ENCODE results near the gene MMAA.
"Not testable (repeated sequence)": the region's sequence is repeated elsewhere in the genome, so short reads cannot be mapped to it uniquely, and the experiment has no call there.

MMAA gene

DNA sequence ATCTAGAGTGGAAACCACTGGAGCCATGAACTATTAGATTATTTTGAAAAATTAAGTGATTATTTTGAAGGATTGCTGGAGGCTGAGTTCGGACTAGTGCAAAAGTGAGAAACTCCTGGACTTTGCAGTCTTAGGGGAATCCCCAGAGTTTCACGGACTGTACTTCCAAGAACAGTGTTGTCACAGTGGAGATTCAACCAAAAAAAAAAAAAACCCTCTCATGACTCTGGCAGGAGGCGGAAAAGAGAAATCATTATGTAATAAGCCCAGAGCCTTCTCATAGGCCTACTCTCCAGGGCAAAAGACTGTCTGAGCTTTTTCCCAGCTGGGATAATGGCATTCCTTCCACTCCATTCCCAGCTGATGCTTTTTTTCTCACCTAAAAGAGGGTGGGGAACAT lies 44.0 kb downstream of the MMAA start:
- Mint-ChIP-seq H3K27ac (no peak overlapping the region), H3K36me3 (peaks cover 15% of the 10 kb centered on the region), H3K9me3 (peaks cover 10% of the 10 kb centered on the region), H3K27me3 (no peaks in the 10 kb centered on the region), H3K4me1 (no peaks in the 10 kb centered on the region), H3K4me3 (no peak overlapping the region)
- DNase-seq = no peak
- CTCF ChIA-PET = no interaction called here

DNA sequence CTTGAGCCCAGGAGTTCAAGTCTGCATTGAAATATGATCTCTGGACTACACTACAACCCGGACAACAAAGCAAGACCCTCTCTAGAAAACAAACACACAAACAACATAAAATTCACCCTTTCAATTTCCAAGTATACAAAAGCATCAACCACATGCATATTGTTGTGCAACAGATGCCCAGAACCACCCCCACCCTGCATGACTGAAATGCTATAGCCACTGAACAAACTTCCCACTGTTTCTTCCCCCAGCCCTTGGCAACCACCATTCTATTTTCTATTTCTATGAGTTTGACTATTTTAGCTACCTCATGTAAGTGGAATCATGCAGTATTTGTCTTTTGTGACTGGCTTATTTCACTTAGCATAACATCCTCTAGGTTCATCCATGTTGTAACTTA lies 46.6 kb downstream of the MMAA start:
- H3K9me3 Mint-ChIP-seq = peaks cover 9% of the 10 kb centered on the region
- H3K27ac Mint-ChIP-seq = no peak overlapping the region
- H3K27me3 Mint-ChIP-seq = no peaks in the 10 kb centered on the region
- peaks cover 2% of the 10 kb centered on the region for H3K36me3 Mint-ChIP-seq
- CTCF ChIA-PET = no interaction called here
- DNase-seq = no peak
- no peaks in the 10 kb centered on the region for H3K4me1 Mint-ChIP-seq
- no peak overlapping the region for H3K4me3 Mint-ChIP-seq

DNA sequence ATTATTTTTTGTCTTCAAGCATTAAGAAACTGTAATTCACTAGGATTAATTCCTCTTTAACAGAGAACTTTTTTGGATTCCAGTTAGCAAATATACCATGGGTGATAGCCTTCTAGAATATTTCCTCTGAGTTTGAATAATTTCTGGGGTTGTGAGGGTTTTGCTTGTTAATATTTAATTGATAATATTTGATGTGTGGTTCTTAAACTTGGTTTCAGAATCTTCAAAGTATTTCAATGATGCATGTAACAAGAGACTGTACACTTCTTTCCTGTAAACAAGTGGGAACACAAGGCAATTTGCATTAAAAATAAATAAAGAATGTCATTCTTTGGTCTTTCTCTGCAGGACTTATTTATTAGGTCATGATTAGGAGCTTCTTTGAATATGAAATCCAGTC lies 51.2 kb downstream of the MMAA start:
- no peak overlapping the region for H3K27ac Mint-ChIP-seq
- no peaks in the 10 kb centered on the region for H3K4me1 Mint-ChIP-seq
- CTCF ChIA-PET = no interaction called here
- H3K27me3 Mint-ChIP-seq = no peaks in the 10 kb centered on the region
- no peak overlapping the region for H3K4me3 Mint-ChIP-seq
- no peak for DNase-seq
- H3K36me3 Mint-ChIP-seq = no peaks in the 10 kb centered on the region
- peaks cover 4% of the 10 kb centered on the region for H3K9me3 Mint-ChIP-seq

DNA sequence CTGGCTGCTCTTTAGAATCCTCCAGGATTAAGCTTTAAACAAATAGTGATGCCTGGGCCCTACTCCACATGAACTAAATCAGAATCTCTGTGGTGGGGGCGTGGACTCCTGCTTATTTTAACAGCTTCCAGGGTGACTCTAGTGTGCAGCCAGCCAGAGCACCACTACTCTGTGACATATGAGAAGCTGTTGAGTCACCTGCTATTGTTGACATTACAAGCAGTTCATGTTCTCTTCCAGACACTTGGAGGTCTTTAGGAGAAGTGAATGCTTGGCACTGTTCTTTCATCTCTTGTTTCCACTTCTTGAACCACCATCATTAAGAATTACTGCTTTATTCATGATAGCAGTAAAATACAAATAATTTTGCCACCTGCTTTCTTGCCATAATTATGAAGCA lies 60.3 kb downstream of the MMAA start:
- CTCF ChIA-PET = no interaction called here
- Mint-ChIP-seq H3K27me3 (peaks cover 8% of the 10 kb centered on the region), H3K36me3 (no peaks in the 10 kb centered on the region), H3K4me1 (no peaks in the 10 kb centered on the region), H3K27ac (no peak overlapping the region), H3K4me3 (no peak overlapping the region), H3K9me3 (no peaks in the 10 kb centered on the region)
- no peak for DNase-seq

DNA sequence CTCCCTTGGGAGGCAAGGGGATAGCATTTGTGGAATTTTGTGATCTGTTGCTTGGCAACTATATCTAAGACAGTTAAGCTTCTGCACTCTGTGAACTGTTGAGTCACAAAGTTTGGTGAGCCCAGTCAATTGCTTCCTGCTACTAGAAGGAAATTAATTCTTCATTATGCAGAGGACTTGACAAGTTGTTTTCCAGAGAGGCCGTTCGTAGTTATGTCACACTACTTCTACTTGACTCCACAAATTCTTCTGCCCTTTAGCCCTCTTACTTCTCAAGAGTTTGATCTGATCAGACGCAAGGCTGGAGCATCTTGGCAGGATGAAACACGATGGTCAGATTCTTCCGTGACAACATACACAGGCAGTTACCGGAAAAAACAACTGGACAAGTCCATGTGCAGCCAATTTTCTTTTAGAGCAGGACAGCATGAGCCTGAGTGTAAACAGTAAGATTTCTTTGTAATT lies 60.8 kb downstream of the MMAA start, which contains the start of gene C4orf51:
Gene C4orf51 (plus strand): TSS at position 156 of the 465 bp plus-strand sequence. CDS start 58 bp downstream, at position 214.
- DNase-seq = no peak
- no peak within 1 kb of the TSS for H3K27ac Mint-ChIP-seq
- peaks cover 8% of the 10 kb centered on the region for H3K27me3 Mint-ChIP-seq
- H3K4me3 Mint-ChIP-seq = no peak within 1 kb of the TSS
- H3K4me1 Mint-ChIP-seq = no peaks in the 10 kb centered on the region
- CTCF ChIA-PET = no interaction called here
- H3K9me3 Mint-ChIP-seq = no peaks in the 10 kb centered on the region
- no peaks in the 10 kb centered on the region for H3K36me3 Mint-ChIP-seq

DNA sequence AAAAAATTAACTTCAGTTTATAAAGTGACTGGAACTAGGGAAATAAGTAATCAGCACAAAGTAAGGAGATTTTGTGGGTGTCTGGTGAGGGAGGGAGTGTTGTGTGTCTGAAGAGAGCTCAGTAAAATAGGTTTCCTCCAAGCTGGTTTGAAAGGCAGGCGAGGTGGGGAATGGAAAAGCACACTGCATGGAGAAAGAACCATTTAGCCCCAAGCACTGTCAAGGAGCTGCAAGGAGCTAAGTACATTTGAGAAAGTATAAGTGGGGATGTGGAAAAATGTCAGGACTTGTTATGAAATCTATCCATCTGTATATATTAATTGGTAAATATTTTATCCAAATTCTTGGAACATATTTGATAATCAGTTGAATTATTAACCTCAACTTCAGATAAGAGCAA lies 61.7 kb downstream of the MMAA start:
- H3K27me3 Mint-ChIP-seq = peaks cover 8% of the 10 kb centered on the region
- H3K27ac Mint-ChIP-seq = no peak overlapping the region
- no peak for DNase-seq
- H3K36me3 Mint-ChIP-seq = no peaks in the 10 kb centered on the region
- H3K4me1 Mint-ChIP-seq = no peaks in the 10 kb centered on the region
- no peak overlapping the region for H3K4me3 Mint-ChIP-seq
- CTCF ChIA-PET = no interaction called here
- H3K9me3 Mint-ChIP-seq = no peaks in the 10 kb centered on the region

DNA sequence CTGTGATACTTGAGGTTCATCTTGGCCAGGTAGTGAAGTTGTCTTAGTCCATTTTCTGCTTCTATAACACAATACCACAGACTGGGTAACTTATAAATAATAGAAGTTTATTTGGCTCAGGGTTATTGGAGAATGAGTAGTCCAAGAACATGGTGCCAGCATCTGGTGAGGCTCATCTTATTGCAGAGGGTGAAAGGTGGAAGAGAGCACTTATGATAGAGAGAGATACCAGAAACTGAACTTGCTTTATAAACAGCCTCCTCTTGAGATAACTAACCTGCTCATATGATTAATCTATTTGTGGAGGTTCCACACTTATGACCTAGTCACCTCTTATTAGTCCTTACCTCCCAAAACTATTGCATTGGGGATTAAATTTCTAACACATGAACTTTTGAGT lies 62.3 kb downstream of the MMAA start:
- peaks cover 8% of the 10 kb centered on the region for H3K27me3 Mint-ChIP-seq
- no peaks in the 10 kb centered on the region for H3K9me3 Mint-ChIP-seq
- CTCF ChIA-PET = no interaction called here
- H3K4me3 Mint-ChIP-seq = no peak overlapping the region
- H3K4me1 Mint-ChIP-seq = no peaks in the 10 kb centered on the region
- H3K27ac Mint-ChIP-seq = no peak overlapping the region
- H3K36me3 Mint-ChIP-seq = no peaks in the 10 kb centered on the region
- no peak for DNase-seq

DNA sequence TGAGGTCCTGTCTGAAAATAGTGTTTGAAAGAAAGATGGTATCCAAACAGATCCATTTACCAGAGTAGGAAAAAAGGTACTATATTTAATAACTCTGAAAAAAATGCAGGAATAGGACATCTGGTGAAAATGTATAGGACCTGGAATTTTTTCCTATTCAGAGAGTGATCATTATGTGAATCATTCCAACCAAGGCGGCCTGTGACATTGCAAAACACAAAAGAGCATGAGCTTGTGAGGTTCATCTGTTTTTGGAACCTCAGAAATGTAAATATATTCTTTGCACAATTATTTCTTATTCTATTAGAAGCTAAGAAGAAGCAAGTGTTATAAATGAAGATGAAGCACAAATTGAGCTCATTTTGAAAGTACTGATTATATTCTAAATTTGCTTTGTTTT lies 62.8 kb downstream of the MMAA start:
- no peaks in the 10 kb centered on the region for H3K4me1 Mint-ChIP-seq
- CTCF ChIA-PET = interaction anchor here (0.6 kb wide), 1 partner anchor 310 kb away, joined by 4 read pairs; no protein-coding TSS in a partner anchor
- H3K9me3 Mint-ChIP-seq = no peaks in the 10 kb centered on the region
- no peaks in the 10 kb centered on the region for H3K36me3 Mint-ChIP-seq
- no peak overlapping the region for H3K27ac Mint-ChIP-seq
- peaks cover 10% of the 10 kb centered on the region for H3K27me3 Mint-ChIP-seq
- DNase-seq = no peak
- no peak overlapping the region for H3K4me3 Mint-ChIP-seq

DNA sequence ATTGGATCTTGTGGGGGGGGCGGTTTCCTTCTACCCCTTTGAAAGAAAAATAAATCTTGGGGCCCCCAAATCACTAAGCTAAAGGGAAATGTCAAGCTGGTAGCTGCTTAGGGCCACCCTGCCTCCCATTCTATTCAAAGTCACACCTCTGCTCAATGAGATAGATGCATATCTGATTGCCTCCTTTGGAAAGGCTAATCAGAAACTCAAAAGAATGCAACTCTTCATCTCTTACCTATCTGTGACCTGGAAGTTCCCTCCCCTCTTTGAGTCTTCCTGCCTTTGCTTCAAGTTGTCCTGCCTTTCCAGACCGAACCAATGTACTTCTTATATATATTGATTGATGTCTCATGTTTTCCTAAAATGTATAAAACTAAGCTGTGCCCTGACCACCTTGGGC lies 67.8 kb downstream of the MMAA start:
- Mint-ChIP-seq H3K27me3 (peaks cover 4% of the 10 kb centered on the region), H3K36me3 (no peaks in the 10 kb centered on the region), H3K9me3 (peaks cover 8% of the 10 kb centered on the region), H3K4me3 (no peak overlapping the region), H3K4me1 (no peaks in the 10 kb centered on the region), H3K27ac (no peak overlapping the region)
- no peak for DNase-seq
- CTCF ChIA-PET = no interaction called here

DNA sequence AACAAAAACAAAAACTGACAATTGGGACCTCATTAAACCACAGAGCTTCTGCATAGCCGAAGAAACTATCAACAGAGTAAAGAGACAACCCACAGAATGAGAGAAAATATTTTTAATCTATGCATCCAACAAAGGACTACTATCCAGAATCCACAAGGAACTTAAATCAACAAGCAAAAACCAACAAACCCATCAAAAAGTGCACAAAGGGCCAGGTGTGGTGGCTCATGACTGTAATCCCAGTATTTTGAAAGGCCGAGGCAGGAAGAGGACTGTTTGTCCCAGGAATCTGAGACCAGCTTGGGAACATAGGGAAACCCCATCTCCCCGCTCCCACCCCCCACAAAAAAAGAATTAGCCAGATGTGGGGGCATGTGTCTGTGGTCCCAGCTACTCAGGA lies 71.4 kb downstream of the MMAA start:
- peaks cover 4% of the 10 kb centered on the region for H3K27me3 Mint-ChIP-seq
- H3K4me3 Mint-ChIP-seq = no peak overlapping the region
- no peak for DNase-seq
- H3K9me3 Mint-ChIP-seq = peaks cover 10% of the 10 kb centered on the region
- H3K4me1 Mint-ChIP-seq = no peaks in the 10 kb centered on the region
- CTCF ChIA-PET = no interaction called here
- H3K36me3 Mint-ChIP-seq = no peaks in the 10 kb centered on the region
- no peak overlapping the region for H3K27ac Mint-ChIP-seq

DNA sequence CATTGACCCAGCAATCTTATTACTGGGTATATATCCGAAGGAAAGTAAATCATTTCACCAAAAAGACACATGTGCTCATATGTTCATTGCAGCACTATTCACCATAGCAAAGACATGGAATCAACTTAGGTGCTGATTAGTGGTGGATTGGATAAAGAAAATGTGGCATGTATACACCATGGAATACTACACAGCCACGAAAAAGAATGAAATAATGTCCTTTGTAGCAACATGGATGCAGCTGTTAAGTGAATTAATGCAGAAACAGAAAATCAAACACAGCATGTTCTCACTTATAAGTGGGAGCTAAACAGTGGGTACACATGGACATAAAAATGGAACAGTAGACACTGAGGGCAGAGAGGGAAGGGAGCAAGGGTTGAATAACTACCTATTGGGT lies 72.2 kb downstream of the MMAA start:
- H3K27ac Mint-ChIP-seq, H3K4me3 Mint-ChIP-seq, H3K27me3 Mint-ChIP-seq, H3K36me3 Mint-ChIP-seq, H3K4me1 Mint-ChIP-seq, CTCF ChIA-PET, DNase-seq: not testable (repeated sequence)
- H3K9me3 Mint-ChIP-seq = peaks cover 10% of the 10 kb centered on the region

DNA sequence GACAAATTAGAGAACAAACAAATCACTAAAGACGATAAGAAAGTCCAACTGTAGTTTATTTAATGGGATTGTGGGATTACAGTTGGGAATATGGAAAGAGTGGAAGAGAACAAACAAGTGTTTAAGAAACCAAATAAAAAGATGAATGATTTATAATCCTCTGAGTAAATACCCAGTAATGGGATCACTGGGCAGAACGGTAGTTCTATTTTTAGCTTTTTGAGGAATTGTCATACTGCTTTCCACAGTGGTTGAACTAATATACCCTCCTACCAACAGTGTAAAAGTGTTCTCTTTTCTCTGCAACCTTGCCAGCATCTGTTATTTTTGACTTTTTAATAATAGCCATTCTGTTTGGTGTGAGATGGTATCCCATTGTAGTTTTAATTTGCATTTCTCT lies 75.7 kb downstream of the MMAA start:
- Mint-ChIP-seq H3K36me3 (no peaks in the 10 kb centered on the region), H3K9me3 (peaks cover 10% of the 10 kb centered on the region), H3K27ac (no peak overlapping the region), H3K4me1 (no peaks in the 10 kb centered on the region), H3K27me3 (peaks cover 4% of the 10 kb centered on the region), H3K4me3 (no peak overlapping the region)
- no peak for DNase-seq
- CTCF ChIA-PET = interaction anchor here (0.6 kb wide), 1 partner anchor 148 kb away, joined by 3 read pairs; no protein-coding TSS in a partner anchor

DNA sequence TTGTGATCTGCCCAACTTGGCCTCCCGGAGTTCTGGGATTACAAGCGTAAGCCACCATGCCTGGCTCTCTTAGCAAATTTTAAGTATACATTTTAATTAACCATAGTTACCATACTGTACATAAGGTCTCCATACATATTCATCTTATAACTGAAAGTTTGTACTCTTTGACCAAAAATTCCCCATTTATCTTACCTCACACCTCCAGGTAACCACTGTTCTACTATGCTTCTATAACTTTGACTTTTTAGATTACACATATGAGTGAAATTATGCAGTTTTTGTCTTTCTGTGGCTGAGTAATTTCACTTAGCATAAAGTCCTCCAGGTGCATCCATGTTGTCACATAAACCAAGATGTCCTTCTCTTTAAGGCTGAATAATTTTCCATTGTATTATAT lies 78.1 kb downstream of the MMAA start:
- no peak for DNase-seq
- Mint-ChIP-seq H3K9me3 (peaks cover 2% of the 10 kb centered on the region), H3K27me3 (peaks cover 4% of the 10 kb centered on the region), H3K4me1 (no peaks in the 10 kb centered on the region), H3K27ac (no peak overlapping the region), H3K4me3 (no peak overlapping the region), H3K36me3 (no peaks in the 10 kb centered on the region)
- CTCF ChIA-PET = no interaction called here

DNA sequence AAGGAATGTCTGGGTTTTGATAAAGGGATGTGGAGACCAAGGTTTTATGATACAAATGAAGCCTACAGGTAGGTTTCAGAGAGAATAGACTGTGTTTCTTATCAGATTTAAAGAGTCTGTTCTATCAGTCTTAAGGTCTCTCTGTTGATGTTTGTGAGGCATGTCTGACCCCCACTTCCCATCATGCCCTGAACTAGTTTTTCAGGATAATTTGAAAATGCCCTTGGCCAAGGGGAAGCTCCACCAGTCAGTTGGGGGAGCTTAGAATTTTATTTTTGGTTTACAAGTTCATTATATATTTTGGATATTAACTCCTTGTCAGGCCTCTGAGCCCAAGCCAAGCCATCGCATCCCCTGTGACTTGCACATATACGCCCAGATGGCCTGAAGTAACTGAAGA lies 79.3 kb downstream of the MMAA start:
- no peak for DNase-seq
- Mint-ChIP-seq H3K4me3 (no peak overlapping the region), H3K9me3 (peaks cover 2% of the 10 kb centered on the region), H3K27me3 (peaks cover 4% of the 10 kb centered on the region), H3K4me1 (no peaks in the 10 kb centered on the region), H3K36me3 (no peaks in the 10 kb centered on the region), H3K27ac (no peak overlapping the region)
- CTCF ChIA-PET = no interaction called here

DNA sequence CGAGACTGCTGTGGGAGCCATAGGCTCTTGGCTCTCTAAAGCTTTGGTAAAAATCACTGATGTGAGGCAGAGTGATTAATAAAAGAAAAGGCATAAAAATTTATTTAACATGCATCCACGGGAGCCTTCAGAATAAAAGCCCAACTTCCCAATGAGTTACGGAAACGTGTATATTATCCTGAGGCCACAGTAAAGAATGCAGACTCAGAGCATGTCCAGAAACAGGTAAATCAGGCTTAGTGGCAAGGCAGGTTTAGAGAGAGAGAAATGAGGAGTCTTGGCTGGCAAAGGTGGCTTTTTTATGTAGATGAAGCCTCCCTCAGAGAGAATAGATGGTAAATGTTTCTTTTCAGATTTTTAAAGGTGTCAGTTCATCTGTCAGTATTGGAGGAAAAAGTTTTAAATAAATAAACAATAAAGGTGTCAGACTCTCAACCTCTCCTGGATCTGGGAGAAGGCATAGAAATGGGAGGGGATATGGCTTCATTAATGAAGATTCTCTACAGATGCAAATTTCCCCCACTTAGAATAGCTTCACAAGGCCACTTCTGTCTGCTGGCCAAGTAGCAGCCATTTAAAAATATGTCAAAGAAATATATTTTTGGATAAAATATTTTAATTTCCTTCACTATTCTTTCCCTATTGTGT lies 84.8 kb downstream of the MMAA start:
- Mint-ChIP-seq H3K4me1 (no peaks in the 10 kb centered on the region), H3K27ac (no peak overlapping the region), H3K4me3 (no peak overlapping the region), H3K36me3 (no peaks in the 10 kb centered on the region), H3K9me3 (no peaks in the 10 kb centered on the region), H3K27me3 (peaks cover 4% of the 10 kb centered on the region)
- CTCF ChIA-PET = no interaction called here
- DNase-seq = no peak

DNA sequence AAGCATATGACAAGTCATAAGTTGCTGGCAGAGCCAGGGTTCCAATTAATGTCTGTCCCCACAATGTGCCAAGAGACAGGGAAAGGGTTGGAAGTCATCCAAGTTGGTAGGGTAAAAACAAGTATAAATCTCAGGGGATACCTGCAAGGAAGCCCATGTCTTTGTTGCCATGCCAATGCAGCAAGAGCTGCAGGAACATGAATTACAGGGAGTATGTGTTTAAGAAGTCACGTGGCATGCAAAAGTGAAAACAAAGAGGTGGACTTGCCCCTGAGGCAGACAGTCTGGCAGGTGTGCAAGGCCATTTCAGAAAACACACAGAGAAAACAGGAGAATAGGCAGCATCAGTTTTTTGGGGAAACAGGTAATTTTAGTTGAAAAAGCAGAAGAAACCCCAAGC lies 90.2 kb downstream of the MMAA start:
- CTCF ChIA-PET = no interaction called here
- no peak for DNase-seq
- Mint-ChIP-seq H3K27me3 (no peaks in the 10 kb centered on the region), H3K4me3 (no peak overlapping the region), H3K36me3 (peaks cover 4% of the 10 kb centered on the region), H3K4me1 (no peaks in the 10 kb centered on the region), H3K9me3 (peaks cover 11% of the 10 kb centered on the region), H3K27ac (no peak overlapping the region)

All from activated naive CD4-positive, alpha-beta T cell treated with anti-CD3 and anti-CD28 coated beads, Interleukin-2, amount 10 ng/mL, durations not matched to agents 7 days and 5 days (primary cell).